Measurements from ENCODE around the gene MRPL37.

DNA sequence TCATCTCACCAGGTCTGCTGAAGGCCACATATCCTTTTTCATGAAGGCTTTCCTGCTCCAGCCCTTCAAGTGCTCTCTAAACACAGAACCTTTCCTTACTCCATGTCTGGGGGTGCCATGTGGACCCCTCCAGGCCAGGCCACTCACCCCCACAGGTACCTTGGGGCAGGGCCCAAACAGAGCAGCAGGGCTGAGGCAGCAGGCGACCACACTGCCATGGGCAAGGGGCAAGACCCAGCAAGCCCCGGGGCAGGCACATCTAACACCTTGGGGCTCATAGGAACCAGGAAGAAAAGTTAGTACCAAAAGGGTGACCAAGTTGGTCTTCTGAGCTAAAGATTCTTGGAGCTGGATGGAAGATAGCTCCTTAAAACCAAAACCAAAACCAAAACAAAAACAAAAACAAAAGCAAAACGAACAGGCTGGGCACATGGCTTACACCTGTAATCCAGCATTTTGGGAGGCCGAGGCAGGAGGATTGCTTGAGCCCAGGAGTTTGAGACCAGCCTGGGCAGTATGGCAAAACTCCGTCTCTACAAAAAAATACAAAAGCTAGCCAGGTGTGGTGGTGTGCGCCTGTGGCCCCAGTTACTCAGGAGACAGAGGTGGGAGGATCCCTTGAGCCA lies 63.7 kb downstream of the MRPL37 start:
- TF ChIP-seq POLR2AphosphoS5 (IDR thresholded peaks at IDR 0.05; ENCODE audit: low read depth, low read length) (no peak), RAD21 (IDR thresholded peaks at IDR 0.05; ENCODE audit: low read length) (no peak), JUND (IDR thresholded peaks at IDR 0.05) (no peak), EZH2phosphoT487 (IDR thresholded peaks at IDR 0.05; ENCODE audit: borderline replicate concordance, low read depth) (no peak), YY1 (IDR thresholded peaks at IDR 0.05; ENCODE audit: low read depth) (no peak), EP300 (IDR thresholded peaks at IDR 0.05; ENCODE audit: borderline replicate concordance in 1 of 2, low read depth in 1 of 2, low read length in 1 of 2) (no peak), GATA2 (CRISPR knock-in tag; IDR thresholded peaks at IDR 0.05) (no peak), CHD2 (IDR thresholded peaks at IDR 0.05; ENCODE audit: low read length, partially characterized antibody) (no peak)
- TF ChIP-seq, protein P1, sequence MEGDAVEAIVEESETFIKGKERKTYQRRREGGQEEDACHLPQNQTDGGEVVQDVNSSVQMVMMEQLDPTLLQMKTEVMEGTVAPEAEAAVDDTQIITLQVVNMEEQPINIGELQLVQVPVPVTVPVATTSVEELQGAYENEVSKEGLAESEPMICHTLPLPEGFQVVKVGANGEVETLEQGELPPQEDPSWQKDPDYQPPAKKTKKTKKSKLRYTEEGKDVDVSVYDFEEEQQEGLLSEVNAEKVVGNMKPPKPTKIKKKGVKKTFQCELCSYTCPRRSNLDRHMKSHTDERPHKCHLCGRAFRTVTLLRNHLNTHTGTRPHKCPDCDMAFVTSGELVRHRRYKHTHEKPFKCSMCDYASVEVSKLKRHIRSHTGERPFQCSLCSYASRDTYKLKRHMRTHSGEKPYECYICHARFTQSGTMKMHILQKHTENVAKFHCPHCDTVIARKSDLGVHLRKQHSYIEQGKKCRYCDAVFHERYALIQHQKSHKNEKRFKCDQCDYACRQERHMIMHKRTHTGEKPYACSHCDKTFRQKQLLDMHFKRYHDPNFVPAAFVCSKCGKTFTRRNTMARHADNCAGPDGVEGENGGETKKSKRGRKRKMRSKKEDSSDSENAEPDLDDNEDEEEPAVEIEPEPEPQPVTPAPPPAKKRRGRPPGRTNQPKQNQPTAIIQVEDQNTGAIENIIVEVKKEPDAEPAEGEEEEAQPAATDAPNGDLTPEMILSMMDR (IDR thresholded peaks at IDR 0.05): no peak
- TF ChIP-seq, protein P2, sequence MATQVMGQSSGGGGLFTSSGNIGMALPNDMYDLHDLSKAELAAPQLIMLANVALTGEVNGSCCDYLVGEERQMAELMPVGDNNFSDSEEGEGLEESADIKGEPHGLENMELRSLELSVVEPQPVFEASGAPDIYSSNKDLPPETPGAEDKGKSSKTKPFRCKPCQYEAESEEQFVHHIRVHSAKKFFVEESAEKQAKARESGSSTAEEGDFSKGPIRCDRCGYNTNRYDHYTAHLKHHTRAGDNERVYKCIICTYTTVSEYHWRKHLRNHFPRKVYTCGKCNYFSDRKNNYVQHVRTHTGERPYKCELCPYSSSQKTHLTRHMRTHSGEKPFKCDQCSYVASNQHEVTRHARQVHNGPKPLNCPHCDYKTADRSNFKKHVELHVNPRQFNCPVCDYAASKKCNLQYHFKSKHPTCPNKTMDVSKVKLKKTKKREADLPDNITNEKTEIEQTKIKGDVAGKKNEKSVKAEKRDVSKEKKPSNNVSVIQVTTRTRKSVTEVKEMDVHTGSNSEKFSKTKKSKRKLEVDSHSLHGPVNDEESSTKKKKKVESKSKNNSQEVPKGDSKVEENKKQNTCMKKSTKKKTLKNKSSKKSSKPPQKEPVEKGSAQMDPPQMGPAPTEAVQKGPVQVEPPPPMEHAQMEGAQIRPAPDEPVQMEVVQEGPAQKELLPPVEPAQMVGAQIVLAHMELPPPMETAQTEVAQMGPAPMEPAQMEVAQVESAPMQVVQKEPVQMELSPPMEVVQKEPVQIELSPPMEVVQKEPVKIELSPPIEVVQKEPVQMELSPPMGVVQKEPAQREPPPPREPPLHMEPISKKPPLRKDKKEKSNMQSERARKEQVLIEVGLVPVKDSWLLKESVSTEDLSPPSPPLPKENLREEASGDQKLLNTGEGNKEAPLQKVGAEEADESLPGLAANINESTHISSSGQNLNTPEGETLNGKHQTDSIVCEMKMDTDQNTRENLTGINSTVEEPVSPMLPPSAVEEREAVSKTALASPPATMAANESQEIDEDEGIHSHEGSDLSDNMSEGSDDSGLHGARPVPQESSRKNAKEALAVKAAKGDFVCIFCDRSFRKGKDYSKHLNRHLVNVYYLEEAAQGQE (IDR thresholded peaks at IDR 0.05; ENCODE audit: low read depth, low read length): no peak
- TF ChIP-seq, protein P3, sequence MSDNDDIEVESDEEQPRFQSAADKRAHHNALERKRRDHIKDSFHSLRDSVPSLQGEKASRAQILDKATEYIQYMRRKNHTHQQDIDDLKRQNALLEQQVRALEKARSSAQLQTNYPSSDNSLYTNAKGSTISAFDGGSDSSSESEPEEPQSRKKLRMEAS (IDR thresholded peaks at IDR 0.05; ENCODE audit: low read depth): no peak
- TF ChIP-seq, protein P4, sequence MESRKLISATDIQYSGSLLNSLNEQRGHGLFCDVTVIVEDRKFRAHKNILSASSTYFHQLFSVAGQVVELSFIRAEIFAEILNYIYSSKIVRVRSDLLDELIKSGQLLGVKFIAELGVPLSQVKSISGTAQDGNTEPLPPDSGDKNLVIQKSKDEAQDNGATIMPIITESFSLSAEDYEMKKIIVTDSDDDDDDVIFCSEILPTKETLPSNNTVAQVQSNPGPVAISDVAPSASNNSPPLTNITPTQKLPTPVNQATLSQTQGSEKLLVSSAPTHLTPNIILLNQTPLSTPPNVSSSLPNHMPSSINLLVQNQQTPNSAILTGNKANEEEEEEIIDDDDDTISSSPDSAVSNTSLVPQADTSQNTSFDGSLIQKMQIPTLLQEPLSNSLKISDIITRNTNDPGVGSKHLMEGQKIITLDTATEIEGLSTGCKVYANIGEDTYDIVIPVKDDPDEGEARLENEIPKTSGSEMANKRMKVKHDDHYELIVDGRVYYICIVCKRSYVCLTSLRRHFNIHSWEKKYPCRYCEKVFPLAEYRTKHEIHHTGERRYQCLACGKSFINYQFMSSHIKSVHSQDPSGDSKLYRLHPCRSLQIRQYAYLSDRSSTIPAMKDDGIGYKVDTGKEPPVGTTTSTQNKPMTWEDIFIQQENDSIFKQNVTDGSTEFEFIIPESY (IDR thresholded peaks at IDR 0.05; ENCODE audit: borderline replicate concordance, low read depth): no peak
- TF ChIP-seq, protein P5, sequence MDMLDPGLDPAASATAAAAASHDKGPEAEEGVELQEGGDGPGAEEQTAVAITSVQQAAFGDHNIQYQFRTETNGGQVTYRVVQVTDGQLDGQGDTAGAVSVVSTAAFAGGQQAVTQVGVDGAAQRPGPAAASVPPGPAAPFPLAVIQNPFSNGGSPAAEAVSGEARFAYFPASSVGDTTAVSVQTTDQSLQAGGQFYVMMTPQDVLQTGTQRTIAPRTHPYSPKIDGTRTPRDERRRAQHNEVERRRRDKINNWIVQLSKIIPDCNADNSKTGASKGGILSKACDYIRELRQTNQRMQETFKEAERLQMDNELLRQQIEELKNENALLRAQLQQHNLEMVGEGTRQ (IDR thresholded peaks at IDR 0.05; ENCODE audit: borderline replicate concordance, low read depth, low read length): no peak

All from SK-N-SH (cell line).